Gastroesophageal sphincter (tissue), 3 donors: ENCODE data around the gene TTYH3.

Source experiments
- EP300 ChIP-seq: sonication (generic); formaldehyde crosslinking; IDR thresholded peaks from one replicate; pipeline ENCODE4 v1.6.1; 2017; ENCODE audit warnings: antibody characterized with exemption, mild to moderate bottlenecking
- POLR2A ChIP-seq, 2 donors: fragments of 450-650 bp; IDR thresholded peaks; one replicate each; pipeline ENCODE4 v1.6.1; 2017; ENCODE audit warnings: antibody characterized with exemption in 2 of 2, mild to moderate bottlenecking in 2 of 2, moderate library complexity in 1 of 2
- POLR2AphosphoS5 ChIP-seq: sonication (generic); formaldehyde crosslinking; IDR thresholded peaks from one replicate; pipeline ENCODE4 v1.6.1; 2017; ENCODE audit warnings: antibody characterized with exemption
- TF ChIP-seq, protein P1 (sequence below), 4 experiments: fragments of 200-600 bp in 2 of 4; fragments of 450-650 bp in 2 of 4; sonication (generic) in 1 of 4; IDR thresholded peaks; one replicate each; pipeline ENCODE4 v1.5.1; 2017 to 2019; ENCODE audit warnings: antibody characterized with exemption in 4 of 4, mild to moderate bottlenecking in 2 of 4, moderate library complexity in 2 of 4

GRCh38 chr7:2610466-2610865, 21.3 kb upstream of the TTYH3 start:
- no peak for TF ChIP-seq POLR2A (IDR thresholded peaks at IDR 0.05)
- TF ChIP-seq, protein P1, sequence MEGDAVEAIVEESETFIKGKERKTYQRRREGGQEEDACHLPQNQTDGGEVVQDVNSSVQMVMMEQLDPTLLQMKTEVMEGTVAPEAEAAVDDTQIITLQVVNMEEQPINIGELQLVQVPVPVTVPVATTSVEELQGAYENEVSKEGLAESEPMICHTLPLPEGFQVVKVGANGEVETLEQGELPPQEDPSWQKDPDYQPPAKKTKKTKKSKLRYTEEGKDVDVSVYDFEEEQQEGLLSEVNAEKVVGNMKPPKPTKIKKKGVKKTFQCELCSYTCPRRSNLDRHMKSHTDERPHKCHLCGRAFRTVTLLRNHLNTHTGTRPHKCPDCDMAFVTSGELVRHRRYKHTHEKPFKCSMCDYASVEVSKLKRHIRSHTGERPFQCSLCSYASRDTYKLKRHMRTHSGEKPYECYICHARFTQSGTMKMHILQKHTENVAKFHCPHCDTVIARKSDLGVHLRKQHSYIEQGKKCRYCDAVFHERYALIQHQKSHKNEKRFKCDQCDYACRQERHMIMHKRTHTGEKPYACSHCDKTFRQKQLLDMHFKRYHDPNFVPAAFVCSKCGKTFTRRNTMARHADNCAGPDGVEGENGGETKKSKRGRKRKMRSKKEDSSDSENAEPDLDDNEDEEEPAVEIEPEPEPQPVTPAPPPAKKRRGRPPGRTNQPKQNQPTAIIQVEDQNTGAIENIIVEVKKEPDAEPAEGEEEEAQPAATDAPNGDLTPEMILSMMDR (IDR thresholded peaks at IDR 0.05): no peak
- no peak for TF ChIP-seq POLR2AphosphoS5
- TF ChIP-seq EP300: no peak
